Parathyroid adenoma (tissue), 2 donors: ENCODE results near the gene KLRG1.

Experiments
- H2AFZ ChIP-seq: fragments of 300-600 bp; sonication (generic); one replicate; pipeline ENCODE4 v1.7.0; 2017; ENCODE audit warnings: antibody characterized with exemption, mild to moderate bottlenecking
- H3K27ac ChIP-seq: fragments of 300-600 bp; sonication (generic); one replicate; pipeline ENCODE4 v1.7.0; 2017
- H3K27me3 ChIP-seq: fragments of 300-600 bp; sonication (generic); one replicate; pipeline ENCODE4 v1.7.0; 2017; ENCODE audit warnings: low read length; ENCODE audit not compliant: control insufficient read depth, insufficient read depth
- H3K36me3 ChIP-seq: fragments of 300-600 bp; sonication (generic); one replicate; pipeline ENCODE4 v1.7.0; 2017; ENCODE audit warnings: low read length; ENCODE audit not compliant: control insufficient read depth, insufficient read depth
- H3K4me1 ChIP-seq: fragments of 300-600 bp; sonication (generic); one replicate; pipeline ENCODE4 v1.7.0; 2017; ENCODE audit warnings: control low read depth
- H3K4me2 ChIP-seq: fragments of 300-600 bp; sonication (generic); one replicate; pipeline ENCODE4 v1.7.0; 2017; ENCODE audit warnings: low read length
- H3K4me3 ChIP-seq: fragments of 300-600 bp; sonication (generic); one replicate; pipeline ENCODE4 v1.7.0; 2017; ENCODE audit warnings: low read depth, low read length
- H3K79me2 ChIP-seq: fragments of 300-600 bp; sonication (generic); one replicate; pipeline ENCODE4 v1.7.0; 2017; ENCODE audit warnings: control low read depth
- H3K9ac ChIP-seq: fragments of 300-600 bp; sonication (generic); one replicate; pipeline ENCODE4 v1.7.0; 2017; ENCODE audit warnings: mild to moderate bottlenecking
- H3K9me3 ChIP-seq: fragments of 300-600 bp; sonication (generic); one replicate; pipeline ENCODE4 v1.7.0; 2017; ENCODE audit warnings: low read length; ENCODE audit not compliant: control insufficient read depth
- TF ChIP-seq, protein P1 (sequence below): fragments of 300-600 bp; sonication (generic); IDR thresholded peaks from one replicate; pipeline ENCODE4 v1.7.0; 2017; ENCODE audit warnings: antibody characterized with exemption, mild to moderate bottlenecking
- donor health status: primary hyperparathyroidism.

KLRG1 gene

DNA sequence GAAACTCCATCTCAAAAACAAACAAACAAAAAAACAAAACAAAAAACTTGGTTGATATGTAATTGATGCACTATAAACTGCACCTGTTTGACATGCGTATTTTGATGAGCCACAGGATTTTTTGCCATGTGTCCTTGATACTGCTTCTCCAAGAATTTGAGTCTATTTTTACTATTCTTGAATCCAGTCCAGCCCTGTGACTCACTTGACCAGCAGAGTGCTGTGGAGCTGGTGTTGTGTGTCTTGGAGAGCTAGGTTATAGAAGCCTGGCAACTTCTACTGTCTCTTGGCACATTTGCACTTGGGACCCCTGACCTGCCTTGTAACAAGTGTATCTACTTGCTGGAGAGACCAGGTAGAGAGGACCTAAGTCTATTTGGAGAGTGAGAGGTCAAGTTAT is 52.0 kb downstream of the KLRG1 start:
- Histone ChIP-seq H3K4me2 (no peak overlapping the region), H3K4me3 (no peak overlapping the region), H3K36me3 (no peaks in the 10 kb centered on the region), H3K27me3 (no peaks in the 10 kb centered on the region), H3K79me2 (no peaks in the 10 kb centered on the region), H3K9me3 (no peaks in the 10 kb centered on the region), H2AFZ (no peak overlapping the region), H3K4me1 (no peaks in the 10 kb centered on the region), H3K27ac (no peak overlapping the region), H3K9ac (no peak overlapping the region)
- TF ChIP-seq, protein P1, sequence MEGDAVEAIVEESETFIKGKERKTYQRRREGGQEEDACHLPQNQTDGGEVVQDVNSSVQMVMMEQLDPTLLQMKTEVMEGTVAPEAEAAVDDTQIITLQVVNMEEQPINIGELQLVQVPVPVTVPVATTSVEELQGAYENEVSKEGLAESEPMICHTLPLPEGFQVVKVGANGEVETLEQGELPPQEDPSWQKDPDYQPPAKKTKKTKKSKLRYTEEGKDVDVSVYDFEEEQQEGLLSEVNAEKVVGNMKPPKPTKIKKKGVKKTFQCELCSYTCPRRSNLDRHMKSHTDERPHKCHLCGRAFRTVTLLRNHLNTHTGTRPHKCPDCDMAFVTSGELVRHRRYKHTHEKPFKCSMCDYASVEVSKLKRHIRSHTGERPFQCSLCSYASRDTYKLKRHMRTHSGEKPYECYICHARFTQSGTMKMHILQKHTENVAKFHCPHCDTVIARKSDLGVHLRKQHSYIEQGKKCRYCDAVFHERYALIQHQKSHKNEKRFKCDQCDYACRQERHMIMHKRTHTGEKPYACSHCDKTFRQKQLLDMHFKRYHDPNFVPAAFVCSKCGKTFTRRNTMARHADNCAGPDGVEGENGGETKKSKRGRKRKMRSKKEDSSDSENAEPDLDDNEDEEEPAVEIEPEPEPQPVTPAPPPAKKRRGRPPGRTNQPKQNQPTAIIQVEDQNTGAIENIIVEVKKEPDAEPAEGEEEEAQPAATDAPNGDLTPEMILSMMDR: no peak

- H3K79me2 ChIP-seq: no peaks in the 10 kb centered on the region
- H3K27ac ChIP-seq: no peak overlapping the region
- H3K4me2 ChIP-seq: no peak overlapping the region
- H3K27me3 ChIP-seq: no peaks in the 10 kb centered on the region
- no peaks in the 10 kb centered on the region for H3K4me1 ChIP-seq
- H3K36me3 ChIP-seq: no peaks in the 10 kb centered on the region
- H3K4me3 ChIP-seq: no peak overlapping the region
- no peaks in the 10 kb centered on the region for H3K9me3 ChIP-seq
- TF ChIP-seq, protein P1: no peak
- H3K9ac ChIP-seq: no peak overlapping the region
- no peak overlapping the region for H2AFZ ChIP-seq
These were observed 54.4 kb downstream of the KLRG1 start for GRCh38 chr12:9043766-9044165.

GRCh38 chr12:9047105-9047504 is 57.8 kb downstream of the KLRG1 start:
- TF ChIP-seq, protein P1: no peak
- H3K9ac ChIP-seq: no peak overlapping the region
- H3K27ac ChIP-seq: no peak overlapping the region
- H2AFZ ChIP-seq: no peak overlapping the region
- H3K27me3 ChIP-seq: no peaks in the 10 kb centered on the region
- no peak overlapping the region for H3K4me2 ChIP-seq
- no peaks in the 10 kb centered on the region for H3K36me3 ChIP-seq
- H3K4me1 ChIP-seq: no peaks in the 10 kb centered on the region
- no peak overlapping the region for H3K4me3 ChIP-seq
- H3K79me2 ChIP-seq: no peaks in the 10 kb centered on the region
- H3K9me3 ChIP-seq: no peaks in the 10 kb centered on the region

DNA sequence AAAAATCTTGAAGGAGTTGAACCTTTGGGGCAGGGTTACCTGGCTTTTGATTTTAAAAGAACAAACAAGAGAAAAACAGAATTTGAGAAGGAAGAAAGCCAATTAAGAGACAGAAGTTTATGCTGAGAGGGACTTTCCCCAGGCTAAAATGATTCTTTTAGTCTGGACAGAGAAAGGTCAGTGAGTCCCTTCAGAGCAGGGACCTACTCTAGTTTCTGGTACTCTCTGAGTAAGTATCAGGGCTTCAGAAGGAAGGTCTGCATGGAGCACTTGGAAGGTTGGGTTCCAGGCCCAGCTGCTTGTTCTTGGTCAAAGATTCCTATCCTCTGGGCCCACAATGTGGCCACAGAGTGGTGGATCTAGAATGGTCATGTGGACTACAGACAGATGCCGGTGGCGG is 59.6 kb downstream of the KLRG1 start:
- H3K79me2 ChIP-seq: no peaks in the 10 kb centered on the region
- TF ChIP-seq, protein P1: no peak

GRCh38 chr12:9049520-9050133 is 60.3 kb downstream of the KLRG1 start:
- Histone ChIP-seq H3K27me3 (no peaks in the 10 kb centered on the region), H3K4me1 (no peaks in the 10 kb centered on the region), H3K79me2 (no peaks in the 10 kb centered on the region), H2AFZ (no peak overlapping the region), H3K9me3 (no peaks in the 10 kb centered on the region), H3K4me3 (no peak overlapping the region), H3K9ac (no peak overlapping the region), H3K4me2 (no peak overlapping the region), H3K36me3 (no peaks in the 10 kb centered on the region), H3K27ac (no peak overlapping the region)
- TF ChIP-seq, protein P1: peak; percentile 44

More for the DNA sequence above, 59.6 kb downstream of the KLRG1 start:
- Histone ChIP-seq H3K27ac (no peak overlapping the region), H3K9ac (no peak overlapping the region), H3K4me1 (no peaks in the 10 kb centered on the region), H3K36me3 (no peaks in the 10 kb centered on the region), H3K27me3 (no peaks in the 10 kb centered on the region), H3K4me3 (no peak overlapping the region), H3K9me3 (no peaks in the 10 kb centered on the region), H3K4me2 (no peak overlapping the region), H2AFZ (no peak overlapping the region)
